Measurements from ENCODE around the gene NAP1L4.

DNA sequence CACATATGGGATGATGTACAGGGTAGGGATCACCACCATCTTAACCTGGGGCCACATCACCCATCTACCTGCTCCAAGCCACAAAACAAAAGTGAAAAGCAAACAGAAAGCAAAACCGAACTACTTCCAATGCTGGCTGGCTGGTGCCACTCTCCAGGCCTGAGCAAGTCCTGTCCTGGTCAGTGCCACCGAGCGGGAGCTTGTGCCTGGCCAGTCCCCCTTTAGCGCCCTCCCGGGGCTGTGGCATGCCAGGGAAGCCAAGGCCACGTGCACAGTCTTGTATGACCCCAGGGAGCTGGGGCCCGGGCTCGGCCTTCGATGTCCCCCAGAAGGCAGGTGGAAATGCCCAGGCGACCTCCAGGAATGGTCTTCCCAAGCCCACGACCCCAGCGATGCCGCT lies 17.9 kb upstream of the NAP1L4 start:
- TF ChIP-seq, protein P1, sequence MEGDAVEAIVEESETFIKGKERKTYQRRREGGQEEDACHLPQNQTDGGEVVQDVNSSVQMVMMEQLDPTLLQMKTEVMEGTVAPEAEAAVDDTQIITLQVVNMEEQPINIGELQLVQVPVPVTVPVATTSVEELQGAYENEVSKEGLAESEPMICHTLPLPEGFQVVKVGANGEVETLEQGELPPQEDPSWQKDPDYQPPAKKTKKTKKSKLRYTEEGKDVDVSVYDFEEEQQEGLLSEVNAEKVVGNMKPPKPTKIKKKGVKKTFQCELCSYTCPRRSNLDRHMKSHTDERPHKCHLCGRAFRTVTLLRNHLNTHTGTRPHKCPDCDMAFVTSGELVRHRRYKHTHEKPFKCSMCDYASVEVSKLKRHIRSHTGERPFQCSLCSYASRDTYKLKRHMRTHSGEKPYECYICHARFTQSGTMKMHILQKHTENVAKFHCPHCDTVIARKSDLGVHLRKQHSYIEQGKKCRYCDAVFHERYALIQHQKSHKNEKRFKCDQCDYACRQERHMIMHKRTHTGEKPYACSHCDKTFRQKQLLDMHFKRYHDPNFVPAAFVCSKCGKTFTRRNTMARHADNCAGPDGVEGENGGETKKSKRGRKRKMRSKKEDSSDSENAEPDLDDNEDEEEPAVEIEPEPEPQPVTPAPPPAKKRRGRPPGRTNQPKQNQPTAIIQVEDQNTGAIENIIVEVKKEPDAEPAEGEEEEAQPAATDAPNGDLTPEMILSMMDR (IDR thresholded peaks at IDR 0.05): no peak
- no peak for TF ChIP-seq ZFX (IDR thresholded peaks at IDR 0.05; ENCODE audit: borderline replicate concordance)

Data from 22Rv1 (cell line).